ENCODE data around the gene PLOD1.
A peak's percentile ranks its signal among the peaks of the same experiment; 100 is the strongest.

Gene PLOD1

GRCh38 chr1:11979028-11979850, 44.7 kb downstream of the PLOD1 start:
- DNase-seq (ENCODE audit: low spot score), result peak; percentile 33

GRCh38 chr1:11979851-11980675, 45.5 kb downstream of the PLOD1 start, which contains the start of gene MFN2:
TSS of gene MFN2 (plus strand) at chr1:11980444. CDS start at chr1:11989169, 8,725 bp downstream.
- DNase-seq (ENCODE audit: low spot score), result peak; percentile 99

GRCh38 chr1:11980676-11980972, 46.1 kb downstream of the PLOD1 start:
- DNase-seq (ENCODE audit: low spot score), result no peak

- no peak for DNase-seq (ENCODE audit: low spot score)
These were observed 47.0 kb downstream of the PLOD1 start for GRCh38 chr1:11981378-11982009.

- DNase-seq (ENCODE audit: low spot score), result no peak
These were observed 47.5 kb downstream of the PLOD1 start for GRCh38 chr1:11982010-11982392.

GRCh38 chr1:11984121-11984520, 49.6 kb downstream of the PLOD1 start:
- no peak for DNase-seq (ENCODE audit: low spot score)

GRCh38 chr1:11984576-11984975, 50.1 kb downstream of the PLOD1 start:
- DNase-seq (ENCODE audit: low spot score), result no peak

GRCh38 chr1:11985171-11985570, 50.7 kb downstream of the PLOD1 start:
- no peak for DNase-seq (ENCODE audit: low spot score)

- no peak for DNase-seq (ENCODE audit: low spot score)
These were observed 51.3 kb downstream of the PLOD1 start for GRCh38 chr1:11985851-11986250.

- DNase-seq (ENCODE audit: low spot score), result no peak
These were observed 55.2 kb downstream of the PLOD1 start for GRCh38 chr1:11989669-11990068.

- peak; percentile 5 for DNase-seq (ENCODE audit: low spot score)
These were observed 56.0 kb downstream of the PLOD1 start for GRCh38 chr1:11990303-11991032.

GRCh38 chr1:11991969-11992676, 57.6 kb downstream of the PLOD1 start:
- no peak for DNase-seq (ENCODE audit: low spot score)

GRCh38 chr1:11997081-11997850, 62.7 kb downstream of the PLOD1 start:
- no peak for DNase-seq (ENCODE audit: low spot score)

GRCh38 chr1:11998636-11999035, 64.1 kb downstream of the PLOD1 start:
- no peak for DNase-seq (ENCODE audit: low spot score)

- no peak for DNase-seq (ENCODE audit: low spot score)
These were observed 64.7 kb downstream of the PLOD1 start for GRCh38 chr1:11999236-11999635.

- DNase-seq (ENCODE audit: low spot score), result peak; percentile 62
These were observed 66.9 kb downstream of the PLOD1 start for GRCh38 chr1:12001249-12001917.

GRCh38 chr1:12001996-12002493, 67.5 kb downstream of the PLOD1 start:
- DNase-seq (ENCODE audit: low spot score), result no peak

- no peak for DNase-seq (ENCODE audit: low spot score)
These were observed 69.2 kb downstream of the PLOD1 start for GRCh38 chr1:12003762-12004161.

GRCh38 chr1:12005488-12006166, 71.1 kb downstream of the PLOD1 start:
- no peak for DNase-seq (ENCODE audit: low spot score)

Measured in iPS-NIHi11 (cell line).